WI38 (cell line): ENCODE measurements around the gene ATP2C2.

ENCODE experiments used
- H3K4me3 ChIP-seq: 2 replicates; pipeline ENCODE4 v1.5.1; 2011; ENCODE audit warnings: low read depth, mild to moderate bottlenecking, control low read depth, low read length
- TF ChIP-seq, protein P1 (sequence below): IDR thresholded peaks from 2 replicates; pipeline ENCODE4 v1.5.1; 2012; ENCODE audit warnings: low read depth, mild to moderate bottlenecking, control low read depth, low read length

The ATP2C2 gene

GRCh38 chr16:84438971-84439696 is 70.8 kb downstream of the ATP2C2 start:
- no peak overlapping the region for H3K4me3 ChIP-seq
- TF ChIP-seq, protein P1, sequence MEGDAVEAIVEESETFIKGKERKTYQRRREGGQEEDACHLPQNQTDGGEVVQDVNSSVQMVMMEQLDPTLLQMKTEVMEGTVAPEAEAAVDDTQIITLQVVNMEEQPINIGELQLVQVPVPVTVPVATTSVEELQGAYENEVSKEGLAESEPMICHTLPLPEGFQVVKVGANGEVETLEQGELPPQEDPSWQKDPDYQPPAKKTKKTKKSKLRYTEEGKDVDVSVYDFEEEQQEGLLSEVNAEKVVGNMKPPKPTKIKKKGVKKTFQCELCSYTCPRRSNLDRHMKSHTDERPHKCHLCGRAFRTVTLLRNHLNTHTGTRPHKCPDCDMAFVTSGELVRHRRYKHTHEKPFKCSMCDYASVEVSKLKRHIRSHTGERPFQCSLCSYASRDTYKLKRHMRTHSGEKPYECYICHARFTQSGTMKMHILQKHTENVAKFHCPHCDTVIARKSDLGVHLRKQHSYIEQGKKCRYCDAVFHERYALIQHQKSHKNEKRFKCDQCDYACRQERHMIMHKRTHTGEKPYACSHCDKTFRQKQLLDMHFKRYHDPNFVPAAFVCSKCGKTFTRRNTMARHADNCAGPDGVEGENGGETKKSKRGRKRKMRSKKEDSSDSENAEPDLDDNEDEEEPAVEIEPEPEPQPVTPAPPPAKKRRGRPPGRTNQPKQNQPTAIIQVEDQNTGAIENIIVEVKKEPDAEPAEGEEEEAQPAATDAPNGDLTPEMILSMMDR, result no peak

DNA sequence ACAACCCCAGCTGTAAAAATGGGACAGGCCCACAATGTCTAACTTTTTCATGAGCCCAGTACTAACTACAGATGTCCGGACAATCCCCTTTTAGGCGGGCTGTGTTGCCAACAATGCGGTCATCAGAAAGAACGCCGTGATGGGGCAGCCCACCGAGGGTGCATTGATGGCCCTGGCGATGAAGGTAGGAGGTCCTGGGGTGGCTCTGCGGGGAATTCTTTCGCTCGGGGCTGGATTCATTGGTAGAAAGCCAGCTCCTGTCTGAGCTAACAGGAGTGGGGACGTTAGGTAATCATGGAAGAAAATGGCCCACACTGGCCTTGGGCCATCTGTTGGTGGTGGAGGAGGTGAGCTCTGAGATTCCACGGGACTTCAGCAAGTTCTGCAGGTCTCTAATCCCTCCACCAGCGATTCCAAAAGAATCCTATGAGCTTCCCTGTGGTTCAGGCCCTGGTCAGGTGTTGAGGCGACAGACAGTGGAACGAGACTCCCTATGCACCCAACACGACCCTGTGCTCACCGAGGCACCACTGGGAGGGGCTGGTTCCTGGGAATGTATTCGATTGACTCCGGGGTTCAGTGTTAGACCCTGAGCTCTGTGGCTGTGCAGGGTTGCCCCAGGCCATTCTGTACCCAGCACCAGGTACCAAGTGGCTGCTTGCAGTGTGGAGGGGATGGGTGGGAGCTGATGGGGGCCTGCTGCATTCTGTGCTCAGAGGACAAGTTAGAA is 74.2 kb downstream of the ATP2C2 start:
- TF ChIP-seq, protein P1, result no peak
- no peak overlapping the region for H3K4me3 ChIP-seq

DNA sequence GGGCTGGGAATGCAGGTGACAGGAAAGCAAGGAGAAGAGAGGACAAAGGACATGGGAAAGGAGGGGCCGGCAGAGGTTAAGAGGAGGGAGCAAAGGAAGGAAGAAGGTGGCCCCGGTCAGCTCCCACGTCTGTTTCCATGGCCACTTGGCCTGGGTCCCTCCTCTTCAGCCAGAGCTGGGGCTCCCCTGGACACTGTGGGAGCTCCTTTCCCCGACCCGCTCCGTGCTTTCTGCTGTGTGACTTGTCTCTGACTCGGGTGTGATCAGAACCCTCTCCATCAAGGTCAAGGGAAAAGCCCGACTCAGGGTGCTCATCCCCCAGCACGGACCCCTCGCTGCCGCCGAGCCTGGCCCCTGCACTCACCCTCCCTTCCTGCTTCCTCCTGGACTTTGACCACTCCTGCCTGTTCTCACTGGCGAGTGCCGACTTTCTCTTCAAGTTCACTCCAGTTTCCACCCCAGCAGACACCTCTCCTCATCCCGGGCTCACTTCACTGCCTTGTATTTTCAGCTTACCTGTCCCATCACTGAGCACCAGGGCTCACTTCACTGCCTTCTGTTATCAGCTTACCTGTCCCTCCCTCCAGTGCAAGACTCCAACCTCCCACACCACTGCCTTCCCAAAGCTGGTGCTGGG is 74.9 kb downstream of the ATP2C2 start:
- no peak overlapping the region for H3K4me3 ChIP-seq
- TF ChIP-seq, protein P1, result no peak

DNA sequence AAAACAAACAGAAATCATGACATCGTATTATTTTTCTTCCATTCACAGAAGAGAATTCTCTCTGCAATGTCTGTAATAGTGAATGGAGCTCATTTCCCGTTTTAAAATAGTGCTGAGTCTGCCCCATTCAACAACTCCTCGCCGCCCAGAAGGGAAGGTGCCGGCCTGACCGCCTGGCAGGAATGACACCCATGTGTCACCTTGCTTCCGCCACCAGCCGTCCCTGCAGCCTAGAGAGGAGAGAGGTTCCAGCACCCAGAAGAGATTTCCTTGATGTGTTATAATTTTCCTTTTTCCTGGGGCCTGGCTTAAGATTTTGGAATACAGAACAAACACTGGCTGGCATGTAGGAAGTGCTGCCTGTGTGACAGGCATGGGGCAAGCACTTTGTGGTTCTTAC is 76.1 kb downstream of the ATP2C2 start:
- TF ChIP-seq, protein P1, result no peak
- no peak overlapping the region for H3K4me3 ChIP-seq

DNA sequence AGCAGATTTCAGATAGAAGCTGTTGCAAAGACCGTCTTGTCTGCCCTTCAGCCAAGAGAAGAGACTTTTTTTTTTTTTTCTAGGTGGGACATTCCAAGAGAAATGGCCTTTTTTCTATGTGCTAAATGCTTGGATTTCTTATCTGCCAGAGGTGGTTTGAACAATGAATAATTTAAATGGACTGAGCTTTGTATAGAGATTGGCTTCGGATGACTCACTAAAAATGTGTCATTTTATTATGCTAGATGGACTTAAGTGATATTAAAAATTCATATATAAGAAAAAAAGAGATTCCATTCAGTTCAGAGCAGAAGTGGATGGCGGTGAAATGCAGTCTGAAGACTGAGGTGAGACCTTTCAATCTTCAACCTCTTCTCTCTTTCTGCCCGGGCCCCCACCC is 77.7 kb downstream of the ATP2C2 start:
- TF ChIP-seq, protein P1, result no peak
- H3K4me3 ChIP-seq, result no peak overlapping the region

GRCh38 chr16:84446596-84447392 is 78.5 kb downstream of the ATP2C2 start:
- TF ChIP-seq, protein P1, result no peak

More at GRCh38 chr16:84446596-84447392, 78.5 kb downstream of the ATP2C2 start:
- H3K4me3 ChIP-seq, result no peak overlapping the region
